Nephron (organoid): ENCODE measurements around the gene CPEB4.

Experiments
- H3K27ac Mint-ChIP-seq, 3 experiments: 2 replicates each; pipeline ENCODE4 v1.8.0; 2020; ENCODE audit warnings: mixed read lengths in 3 of 3, mild to moderate bottlenecking in 2 of 3, moderate library complexity in 1 of 3
- H3K27me3 Mint-ChIP-seq: 2 replicates; pipeline ENCODE4 v1.8.0; 2021; ENCODE audit warnings: low read depth, mild to moderate bottlenecking, moderate library complexity, mixed read lengths
- H3K36me3 Mint-ChIP-seq: 2 replicates; pipeline ENCODE4 v1.8.0; 2020; ENCODE audit warnings: low read depth, mixed read lengths
- H3K4me1 Mint-ChIP-seq: 2 replicates; pipeline ENCODE4 v1.8.0; 2020; ENCODE audit warnings: mixed read lengths
- H3K4me3 Mint-ChIP-seq, 3 experiments: 2 replicates each; pipeline ENCODE4 v1.8.0; 2020; ENCODE audit warnings: mild to moderate bottlenecking in 3 of 3, mixed read lengths in 3 of 3, moderate library complexity in 2 of 3
- H3K9me3 Mint-ChIP-seq: 2 replicates; pipeline ENCODE4 v1.8.0; 2020; ENCODE audit warnings: mixed read lengths
- CTCF ChIP-seq, 3 experiments: fragments of 200-600 bp; sonication (generic); IDR thresholded peaks; one replicate each; pipeline ENCODE4 v1.5.0; 2021; ENCODE audit warnings: antibody characterized with exemption in 3 of 3; ENCODE audit not compliant: unreplicated experiment in 3 of 3

Gene CPEB4

GRCh38 chr5:173893192-173893561, 5.0 kb downstream of the CPEB4 start:
- no peak for TF ChIP-seq CTCF (IDR thresholded peaks at IDR 0.05; ENCODE audit: unreplicated experiment in 3 of 3)
- peaks cover 4% of the 10 kb centered on the region for H3K36me3 Mint-ChIP-seq
- peaks cover 32% of the 10 kb centered on the region for H3K4me1 Mint-ChIP-seq
- H3K27ac Mint-ChIP-seq: peak overlapping the region in 1 of 3 experiments; percentile 37
- H3K4me3 Mint-ChIP-seq: peak overlapping the region; percentile 77 to 80 (median 79)
- peaks cover 17% of the 10 kb centered on the region for H3K27me3 Mint-ChIP-seq
- no peaks in the 10 kb centered on the region for H3K9me3 Mint-ChIP-seq

DNA sequence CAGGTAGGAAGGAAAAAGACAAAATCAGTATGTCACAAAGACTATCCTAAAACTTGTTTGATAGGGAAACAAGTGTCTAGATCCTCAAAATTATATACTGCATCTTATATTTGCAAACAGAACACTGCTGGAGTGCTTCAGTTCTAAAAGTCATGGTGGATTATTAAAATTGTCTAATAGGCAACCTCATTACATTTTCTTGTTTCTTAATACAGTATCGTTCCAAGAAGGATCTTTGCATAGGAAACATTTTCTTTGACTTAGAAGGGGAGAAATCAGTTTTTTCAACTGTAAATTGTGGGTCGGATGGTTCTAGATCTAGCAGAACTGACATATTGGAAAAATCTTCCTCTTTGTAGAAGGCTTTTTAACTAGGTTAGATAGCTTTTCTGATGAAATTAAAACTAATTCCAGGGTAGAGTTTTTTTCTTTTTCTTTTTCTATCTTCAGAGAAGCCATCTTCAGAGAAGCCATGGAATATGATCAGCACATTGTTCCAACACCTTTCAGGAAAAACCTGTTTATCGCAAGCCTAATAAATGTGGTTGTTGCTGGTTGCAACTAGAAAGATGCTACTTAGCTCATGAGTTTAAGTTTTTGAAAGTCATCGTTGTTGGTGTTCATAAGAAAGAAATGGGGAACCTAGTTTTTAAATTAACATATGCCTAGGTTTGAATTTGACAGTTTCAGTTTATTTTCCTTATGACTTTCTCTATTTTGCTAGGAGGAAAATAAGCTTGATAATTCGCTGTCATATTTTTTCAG, 7.4 kb downstream of the CPEB4 start:
- H3K27me3 Mint-ChIP-seq: peaks cover 7% of the 10 kb centered on the region
- H3K27ac Mint-ChIP-seq: no peak overlapping the region
- H3K4me1 Mint-ChIP-seq: peaks cover 18% of the 10 kb centered on the region
- H3K4me3 Mint-ChIP-seq: peak overlapping the region in 2 of 3 experiments; percentile 2 to 6
- TF ChIP-seq CTCF (IDR thresholded peaks at IDR 0.05; ENCODE audit: unreplicated experiment in 3 of 3): no peak
- H3K9me3 Mint-ChIP-seq: no peaks in the 10 kb centered on the region
- peaks cover 11% of the 10 kb centered on the region for H3K36me3 Mint-ChIP-seq

- no peak for TF ChIP-seq CTCF (IDR thresholded peaks at IDR 0.05; ENCODE audit: unreplicated experiment in 3 of 3)
- Mint-ChIP-seq H3K9me3 (no peaks in the 10 kb centered on the region), H3K4me1 (peaks cover 10% of the 10 kb centered on the region), H3K36me3 (peaks cover 11% of the 10 kb centered on the region), H3K27me3 (peaks cover 4% of the 10 kb centered on the region), H3K27ac (no peak overlapping the region), H3K4me3 (no peak overlapping the region)
Measured at GRCh38 chr5:173896631-173897030, 8.5 kb downstream of the CPEB4 start.

DNA sequence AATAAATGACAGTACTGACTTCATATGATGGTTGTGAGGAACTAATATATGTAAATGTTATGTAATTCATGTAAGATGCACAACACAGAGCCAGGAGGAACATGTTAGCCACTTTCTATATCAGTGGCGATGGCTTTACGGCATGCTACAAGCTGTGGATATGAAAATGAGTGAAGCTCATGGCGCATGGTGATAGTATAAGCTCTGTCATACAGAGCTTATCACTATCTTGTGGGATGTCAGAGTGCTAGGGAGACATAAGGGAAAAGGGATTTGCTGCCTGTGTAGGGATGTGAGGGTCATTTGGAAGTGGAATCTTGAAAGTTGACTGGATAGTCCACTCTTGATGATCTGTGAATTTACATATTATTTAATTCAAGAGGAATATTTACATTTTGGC, 13.6 kb downstream of the CPEB4 start:
- Mint-ChIP-seq H3K36me3 (peaks cover 7% of the 10 kb centered on the region), H3K27me3 (peaks cover 4% of the 10 kb centered on the region), H3K27ac (no peak overlapping the region), H3K9me3 (no peaks in the 10 kb centered on the region), H3K4me1 (no peaks in the 10 kb centered on the region), H3K4me3 (no peak overlapping the region)
- TF ChIP-seq CTCF (IDR thresholded peaks at IDR 0.05; ENCODE audit: unreplicated experiment in 3 of 3): no peak

- Mint-ChIP-seq H3K27me3 (peaks cover 4% of the 10 kb centered on the region), H3K4me3 (no peak overlapping the region), H3K27ac (no peak overlapping the region), H3K9me3 (no peaks in the 10 kb centered on the region), H3K4me1 (no peaks in the 10 kb centered on the region), H3K36me3 (peaks cover 7% of the 10 kb centered on the region)
- no peak for TF ChIP-seq CTCF (IDR thresholded peaks at IDR 0.05; ENCODE audit: unreplicated experiment in 3 of 3)
Measured at GRCh38 chr5:173902334-173902733, 14.2 kb downstream of the CPEB4 start.

DNA sequence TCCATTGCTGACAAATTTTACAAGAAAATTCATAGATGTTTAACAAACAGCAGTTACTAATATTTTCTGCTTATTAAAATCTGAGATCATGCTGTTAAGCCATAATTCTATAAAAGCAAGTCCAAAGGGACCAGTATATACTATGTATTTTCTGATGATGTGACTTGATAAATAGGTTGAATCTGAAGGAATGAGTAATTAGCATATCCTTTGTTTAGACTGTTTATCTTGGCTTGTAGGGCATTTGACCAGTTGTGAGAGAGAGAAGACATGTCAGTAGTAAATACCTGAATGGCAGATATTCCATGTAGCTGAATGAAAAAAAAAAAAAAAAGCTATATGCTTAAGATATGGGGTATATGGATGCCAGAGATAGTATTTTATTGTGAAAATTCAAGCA, 14.6 kb downstream of the CPEB4 start:
- no peaks in the 10 kb centered on the region for H3K9me3 Mint-ChIP-seq
- peaks cover 7% of the 10 kb centered on the region for H3K36me3 Mint-ChIP-seq
- H3K4me3 Mint-ChIP-seq: no peak overlapping the region
- TF ChIP-seq CTCF (IDR thresholded peaks at IDR 0.05; ENCODE audit: unreplicated experiment in 3 of 3): no peak
- H3K27ac Mint-ChIP-seq: no peak overlapping the region
- H3K4me1 Mint-ChIP-seq: no peaks in the 10 kb centered on the region
- peaks cover 4% of the 10 kb centered on the region for H3K27me3 Mint-ChIP-seq
